GM18907 (cell line): Measurements from ENCODE around the gene SLCO4A1.
A peak's percentile ranks its signal among the peaks of the same experiment; 100 is the strongest.

Experiments used
- ATAC-seq: cut with Tn5 transposase; IDR thresholded peaks from one replicate; pipeline ENCODE4 v1.9.1; 2021; ENCODE audit warnings: mild to moderate bottlenecking, moderate library complexity; ENCODE audit not compliant: unreplicated experiment

The SLCO4A1 gene, protein sequence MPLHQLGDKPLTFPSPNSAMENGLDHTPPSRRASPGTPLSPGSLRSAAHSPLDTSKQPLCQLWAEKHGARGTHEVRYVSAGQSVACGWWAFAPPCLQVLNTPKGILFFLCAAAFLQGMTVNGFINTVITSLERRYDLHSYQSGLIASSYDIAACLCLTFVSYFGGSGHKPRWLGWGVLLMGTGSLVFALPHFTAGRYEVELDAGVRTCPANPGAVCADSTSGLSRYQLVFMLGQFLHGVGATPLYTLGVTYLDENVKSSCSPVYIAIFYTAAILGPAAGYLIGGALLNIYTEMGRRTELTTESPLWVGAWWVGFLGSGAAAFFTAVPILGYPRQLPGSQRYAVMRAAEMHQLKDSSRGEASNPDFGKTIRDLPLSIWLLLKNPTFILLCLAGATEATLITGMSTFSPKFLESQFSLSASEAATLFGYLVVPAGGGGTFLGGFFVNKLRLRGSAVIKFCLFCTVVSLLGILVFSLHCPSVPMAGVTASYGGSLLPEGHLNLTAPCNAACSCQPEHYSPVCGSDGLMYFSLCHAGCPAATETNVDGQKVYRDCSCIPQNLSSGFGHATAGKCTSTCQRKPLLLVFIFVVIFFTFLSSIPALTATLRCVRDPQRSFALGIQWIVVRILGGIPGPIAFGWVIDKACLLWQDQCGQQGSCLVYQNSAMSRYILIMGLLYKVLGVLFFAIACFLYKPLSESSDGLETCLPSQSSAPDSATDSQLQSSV

DNA sequence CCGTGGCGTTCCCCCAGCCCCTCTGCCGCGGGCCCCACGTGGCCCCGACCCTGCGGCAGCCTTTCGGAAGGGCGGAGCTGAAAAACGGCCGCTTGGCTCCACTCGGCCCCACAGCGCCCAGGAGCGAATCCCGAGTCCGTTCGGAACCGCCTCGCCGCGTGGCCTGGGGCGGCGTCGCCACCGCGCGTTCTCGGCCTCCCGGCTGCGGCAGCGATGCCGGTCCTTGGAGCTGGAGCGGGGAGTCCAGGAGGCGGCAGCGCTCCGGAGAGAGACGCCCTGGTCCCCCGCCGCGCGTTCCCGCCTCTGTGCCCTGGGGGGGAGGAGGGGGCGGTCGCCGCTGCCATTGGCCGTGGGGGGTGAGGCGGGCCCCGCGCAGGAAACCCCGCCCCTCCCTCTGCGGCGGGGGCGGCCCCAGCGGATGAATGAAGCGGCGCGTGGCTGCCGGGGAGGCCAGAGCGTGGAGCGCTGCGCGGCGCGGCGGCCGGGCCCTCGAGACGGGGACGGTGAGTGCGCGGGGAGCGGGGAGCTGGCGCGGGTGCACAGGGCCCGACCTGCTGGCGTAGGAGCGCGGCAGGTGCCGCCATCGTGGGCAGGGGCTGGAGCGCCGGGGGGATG, at the start of gene SLCO4A1:
Gene SLCO4A1, plus strand, starts transcription at position 453 of the 615 bp plus-strand sequence. CDS start 13,952 bp downstream, outside the sequence.
- peak; percentile 61 for ATAC-seq

DNA sequence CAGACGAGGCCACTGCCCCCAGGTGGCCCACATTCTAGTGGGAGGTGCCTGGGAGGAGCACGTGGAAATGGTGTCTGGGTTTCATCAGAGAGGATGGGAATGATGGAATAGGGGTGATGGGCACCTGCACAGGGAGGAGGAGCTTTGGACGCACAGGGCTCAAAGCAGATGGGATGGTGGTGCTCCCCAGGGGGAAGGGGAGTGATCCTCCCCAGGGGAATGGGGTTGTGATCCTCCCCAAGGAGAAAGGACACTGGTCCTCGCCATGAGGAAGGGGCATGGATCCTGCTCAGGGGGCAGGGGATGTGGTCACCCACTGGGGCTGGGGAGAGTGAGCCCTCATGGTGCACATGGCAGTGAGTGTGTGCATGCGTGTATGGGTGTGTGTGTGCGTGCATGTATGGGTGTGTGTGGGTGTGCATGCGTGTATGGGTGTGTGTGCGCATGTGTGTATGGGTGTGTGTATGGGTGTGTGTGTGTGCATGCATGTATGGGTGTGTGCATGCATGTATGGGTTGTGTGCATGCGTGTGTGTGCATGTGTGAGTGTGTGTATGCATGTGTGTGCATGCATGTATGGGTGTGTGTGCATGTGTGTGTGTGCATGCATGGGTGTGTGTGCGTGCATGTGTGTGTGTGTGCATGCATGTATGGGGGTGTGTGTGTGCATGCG, 49.7 kb upstream of the SLCO4A1 start:
- no peak for ATAC-seq

DNA sequence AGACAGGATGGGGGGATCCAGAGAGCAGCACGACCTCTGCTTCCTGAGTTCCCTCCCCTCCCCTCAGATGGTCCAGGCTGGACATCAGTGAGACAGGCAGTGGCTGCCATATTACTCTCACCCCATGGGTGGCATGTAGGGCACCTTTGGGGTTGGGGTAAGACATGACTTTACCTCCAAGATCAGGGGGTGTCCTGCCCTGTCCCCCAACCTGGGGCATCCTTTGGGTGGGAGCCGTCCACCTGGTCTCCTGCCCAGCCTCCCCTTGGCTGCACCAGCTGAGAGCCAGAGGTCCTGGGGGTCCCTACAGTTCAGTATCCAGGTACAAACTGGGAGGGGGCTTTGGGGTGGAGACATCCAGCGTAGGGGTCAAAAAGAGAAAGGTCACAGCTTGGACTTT, 48.7 kb upstream of the SLCO4A1 start:
- no peak for ATAC-seq

DNA sequence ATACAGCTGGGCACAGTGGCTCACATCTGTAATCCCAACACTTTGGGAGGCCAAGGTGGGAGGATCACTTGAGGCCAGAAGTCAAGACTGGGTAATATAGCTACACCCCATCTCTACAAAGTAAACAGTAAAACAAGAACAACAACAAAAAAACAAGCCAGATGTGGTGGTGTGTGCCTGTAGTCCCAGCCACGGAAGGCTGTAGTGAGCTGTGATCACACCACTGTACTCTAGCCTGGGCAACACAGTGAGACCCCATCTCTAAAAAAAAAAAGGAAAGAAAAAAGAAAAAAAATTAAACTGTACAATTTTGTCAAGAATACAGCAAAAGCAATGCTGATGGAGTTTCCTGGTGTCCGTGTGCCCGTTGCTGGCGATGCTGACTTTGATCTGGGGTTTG, 47.2 kb upstream of the SLCO4A1 start:
- ATAC-seq: no peak

DNA sequence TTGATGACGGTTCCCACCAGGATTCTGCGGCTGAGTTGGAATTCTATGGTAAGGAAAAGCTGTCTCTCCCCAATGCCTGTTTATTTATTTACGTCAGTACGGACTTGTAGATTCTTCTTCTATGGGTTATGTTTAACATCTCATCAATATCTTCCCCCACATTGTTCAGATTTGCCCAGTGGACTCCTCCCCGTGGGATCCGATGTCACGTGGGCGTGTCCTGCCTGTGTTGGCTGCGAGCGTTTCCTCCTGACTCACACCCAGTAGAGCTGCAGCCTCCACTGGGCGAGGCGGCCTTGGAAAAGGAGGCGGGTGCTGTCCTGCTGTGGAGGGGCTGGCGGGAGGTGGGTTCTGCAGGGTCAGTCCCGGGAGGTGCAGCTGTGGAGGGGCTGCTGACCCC, 46.8 kb upstream of the SLCO4A1 start:
- ATAC-seq: no peak

DNA sequence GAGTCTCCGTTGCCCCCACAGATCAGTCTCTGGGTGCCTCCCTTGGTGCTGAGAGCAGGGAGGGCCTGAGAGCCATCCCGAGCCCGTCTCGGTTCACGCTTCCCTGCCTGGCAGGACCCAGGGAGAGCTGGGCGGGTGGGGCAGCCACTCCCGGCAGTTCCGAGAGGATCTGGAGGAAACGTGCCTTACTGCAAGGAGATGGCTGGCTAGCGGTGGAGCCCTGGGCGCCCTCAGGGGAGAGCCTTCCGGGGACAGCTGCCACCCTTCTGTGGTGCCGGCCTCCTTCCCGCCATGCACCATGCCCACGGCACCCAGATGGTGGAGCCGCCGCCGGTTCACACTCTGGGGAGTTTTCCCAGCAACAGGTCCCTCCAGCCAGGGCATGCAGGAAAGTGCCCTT, 45.8 kb upstream of the SLCO4A1 start:
- ATAC-seq: no peak

DNA sequence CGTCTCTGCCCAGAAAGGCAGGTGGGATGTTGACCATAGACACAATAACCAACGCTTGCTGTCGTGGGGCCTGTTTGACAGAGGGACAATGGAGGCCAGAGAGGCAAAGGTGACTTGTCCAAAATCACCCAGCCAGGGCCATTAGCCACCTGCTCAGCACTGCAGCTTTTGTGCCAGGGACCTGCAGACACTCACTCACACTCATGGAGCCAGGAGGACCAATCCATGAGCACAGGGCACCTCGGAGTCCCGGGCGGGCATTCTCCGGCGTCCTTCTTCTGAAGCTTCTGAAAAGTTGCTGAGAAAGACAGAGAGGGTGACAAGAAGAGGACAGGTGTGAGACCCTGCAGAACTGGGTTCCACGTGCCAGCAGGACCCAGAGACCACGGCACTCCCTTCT, 45.4 kb upstream of the SLCO4A1 start:
- ATAC-seq: no peak

DNA sequence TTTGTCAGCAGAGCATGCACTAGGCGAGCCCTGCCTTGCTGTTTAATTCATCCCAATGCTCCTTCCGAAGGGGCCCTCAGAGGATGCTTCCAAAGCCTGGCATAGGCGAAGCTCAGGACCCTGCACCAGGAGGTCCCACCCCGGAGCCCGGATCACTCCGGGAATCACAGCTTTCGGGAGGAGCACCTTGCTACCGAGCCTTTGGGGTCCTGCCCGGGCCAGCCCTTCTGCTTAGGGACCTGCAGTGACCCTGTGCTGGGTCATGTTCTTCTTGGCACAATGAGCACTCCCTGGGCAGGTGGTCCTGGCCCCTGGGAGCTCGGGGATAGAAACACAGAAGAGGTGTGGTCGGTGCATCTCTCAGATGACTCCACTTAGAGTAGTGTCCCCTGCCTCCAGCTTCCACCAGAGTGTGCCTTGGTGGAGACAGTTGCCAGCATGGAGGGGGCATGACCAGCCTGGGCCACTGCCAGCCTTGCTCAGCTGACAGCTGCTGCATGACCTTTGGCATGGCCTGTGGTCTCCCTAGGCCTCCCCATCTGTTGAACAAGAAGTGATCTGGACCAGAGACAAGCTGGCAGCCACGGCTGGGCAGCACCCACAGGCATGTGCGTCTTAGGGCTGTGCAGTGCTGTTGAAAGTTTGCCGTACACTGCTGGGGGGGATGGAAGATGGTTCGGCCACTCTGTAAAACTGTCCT, 44.7 kb upstream of the SLCO4A1 start:
- no peak for ATAC-seq

DNA sequence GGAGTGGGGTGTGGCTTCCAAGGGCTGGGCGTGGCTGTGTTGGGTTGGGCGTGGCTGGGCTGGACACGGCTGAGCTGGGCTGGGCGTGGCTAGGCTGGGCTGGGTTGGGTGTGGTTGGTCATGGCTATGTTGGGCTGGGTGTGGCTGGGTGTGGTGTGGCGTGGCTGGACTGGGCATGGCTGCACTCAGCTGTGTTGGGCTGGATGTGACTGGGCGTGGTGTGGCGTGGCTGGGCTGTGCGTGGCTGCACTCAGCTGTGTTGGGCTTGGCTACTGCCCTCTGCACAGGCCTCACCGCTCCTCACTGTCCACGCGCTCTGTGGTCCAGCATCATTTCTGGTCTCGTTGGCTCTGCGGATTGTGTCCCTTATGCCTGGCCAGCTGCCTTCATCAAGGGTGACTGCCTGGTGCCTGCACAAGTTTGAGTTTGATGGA, 43.5 kb upstream of the SLCO4A1 start:
- ATAC-seq: no peak

DNA sequence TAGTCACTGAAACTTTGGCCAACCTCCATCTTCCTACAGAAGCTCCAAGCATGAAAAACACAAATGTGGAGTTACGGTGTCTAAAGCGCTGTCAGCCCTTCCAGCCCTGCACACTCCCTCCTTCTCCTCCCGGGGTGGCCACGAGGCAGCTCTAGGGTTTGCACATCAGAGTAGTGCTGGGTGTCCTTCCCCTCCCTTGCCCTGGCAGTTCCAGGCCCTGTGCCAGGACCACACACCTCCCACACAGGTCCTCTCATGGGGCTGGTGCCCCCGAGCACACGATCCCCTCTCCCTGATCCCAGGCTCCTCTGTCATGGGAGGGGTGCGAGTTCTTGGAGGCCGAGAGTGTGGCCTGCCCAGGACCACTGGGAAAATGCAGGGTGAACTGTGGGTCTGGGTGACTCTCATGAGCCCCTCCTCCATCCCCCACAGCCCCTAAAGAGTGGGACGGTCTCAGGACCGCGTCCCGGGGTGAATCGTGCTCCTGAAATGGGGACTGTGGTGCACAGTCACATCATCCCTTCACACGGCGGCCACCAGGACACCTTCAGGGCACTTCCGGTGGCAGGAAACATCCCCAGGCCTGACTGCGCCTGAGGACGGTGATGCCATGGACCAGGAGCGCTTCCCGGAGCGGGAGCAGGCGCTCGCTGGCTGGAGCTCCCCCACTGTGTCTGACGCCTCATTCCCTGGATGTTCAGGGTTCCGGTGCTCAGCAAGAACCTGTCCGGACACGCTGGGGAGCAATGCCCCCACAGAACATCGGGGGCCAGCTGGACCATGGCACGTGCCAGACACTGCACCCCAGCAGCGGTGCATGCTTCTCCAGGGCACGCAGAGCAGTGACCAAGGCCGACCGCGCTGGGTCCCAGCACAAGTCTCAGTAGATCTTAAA, 42.8 kb upstream of the SLCO4A1 start:
- ATAC-seq: no peak

DNA sequence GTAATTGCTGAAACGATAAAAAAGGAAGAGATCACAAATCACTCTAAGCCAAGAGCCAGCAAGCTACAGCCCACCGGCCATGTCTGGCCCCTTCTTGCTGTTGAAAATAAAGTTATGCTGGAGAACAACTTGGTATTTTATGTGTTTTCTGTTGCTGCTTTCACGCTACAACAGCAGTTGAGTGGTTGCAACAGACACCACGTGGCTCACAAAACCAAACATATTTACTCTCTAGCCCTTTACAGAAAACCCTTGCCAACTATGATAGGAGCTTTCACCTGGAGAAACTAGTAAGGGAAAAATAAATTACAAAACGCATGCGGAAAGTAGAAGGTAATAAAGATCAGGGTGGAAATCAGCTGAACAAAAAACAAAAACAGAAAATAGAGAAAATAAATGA, 41.1 kb upstream of the SLCO4A1 start:
- no peak for ATAC-seq

DNA sequence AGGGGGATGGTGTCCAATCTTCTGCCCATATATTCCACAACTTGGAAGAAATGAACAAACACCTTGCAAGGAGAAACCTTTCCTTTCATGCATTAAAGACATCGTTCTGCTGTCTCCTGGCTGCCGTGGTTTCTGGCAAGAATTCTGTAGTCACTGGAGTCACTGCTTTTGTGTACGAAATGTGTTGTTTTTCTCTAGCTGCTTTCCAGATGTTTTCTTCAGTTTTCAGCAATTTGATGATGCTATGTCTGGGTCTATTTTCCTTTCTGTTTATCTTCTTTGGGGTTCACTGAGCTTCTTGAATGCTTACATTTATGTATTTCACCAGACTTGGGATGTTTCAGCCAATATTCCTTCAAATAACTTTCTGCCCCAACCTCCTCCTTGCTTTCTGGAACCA, 40.6 kb upstream of the SLCO4A1 start:
- ATAC-seq: no peak

DNA sequence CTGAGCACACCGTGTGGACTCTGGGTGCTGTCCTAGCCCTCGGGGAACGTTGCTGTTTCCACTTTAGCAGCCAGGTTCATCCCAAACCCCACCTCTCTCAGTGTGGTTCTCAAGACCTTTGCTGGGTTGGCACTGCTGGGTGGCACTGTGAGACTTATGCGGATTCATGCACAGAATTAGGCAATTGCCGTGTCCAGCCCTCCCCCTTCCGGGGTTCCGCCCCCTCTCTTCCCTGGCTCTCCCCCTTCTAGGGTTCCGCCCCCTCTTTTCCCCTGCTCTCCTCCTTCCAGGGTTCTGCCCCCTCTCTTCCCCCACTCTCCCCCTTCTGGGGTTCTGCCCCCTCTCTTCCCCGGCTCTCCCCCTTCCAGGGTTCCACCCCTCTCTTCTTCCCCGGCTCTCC, 39.8 kb upstream of the SLCO4A1 start:
- no peak for ATAC-seq

DNA sequence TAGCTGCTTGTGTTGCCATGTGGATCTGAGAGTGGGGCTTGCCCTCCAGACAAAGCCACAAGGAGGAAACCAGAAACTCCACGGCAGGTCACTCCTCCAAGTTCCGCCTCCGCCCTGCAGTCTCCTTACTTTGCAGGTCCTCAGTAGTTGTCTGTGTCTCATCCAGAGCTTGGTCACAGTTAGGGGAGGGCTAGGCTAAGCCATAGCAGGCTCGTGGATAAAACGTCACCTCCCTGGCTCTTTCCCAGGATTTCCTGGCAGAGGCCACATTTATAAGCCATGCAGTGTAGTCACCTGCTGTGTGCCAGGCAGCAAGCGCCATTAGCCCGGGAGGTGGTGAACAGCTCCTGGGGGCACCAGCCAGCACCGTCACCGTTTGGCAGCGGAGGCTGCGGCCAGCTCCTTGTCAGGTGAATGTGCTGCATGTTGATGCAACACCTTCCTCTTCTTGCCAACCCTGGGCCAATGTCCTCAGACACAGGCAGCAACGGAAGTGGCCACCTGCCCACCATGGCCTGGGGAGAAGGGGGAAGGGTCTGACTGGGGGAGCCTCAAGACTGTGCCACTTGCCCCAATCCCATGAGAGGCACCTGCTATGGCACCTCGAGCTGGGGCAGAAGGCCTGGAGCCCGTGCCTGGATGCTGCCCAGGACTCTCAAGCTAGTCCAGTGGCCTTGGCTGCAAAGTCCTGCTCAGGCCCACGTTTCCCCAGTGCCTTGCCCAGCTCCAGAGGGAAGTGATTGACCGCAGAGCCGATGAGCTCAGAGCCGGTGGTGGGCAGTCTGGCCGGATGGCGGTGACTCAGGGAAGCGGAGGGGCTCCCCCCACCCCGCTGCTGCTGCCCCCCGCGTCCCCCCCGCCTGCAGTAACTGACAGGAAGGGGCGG, 39.0 kb upstream of the SLCO4A1 start:
- no peak for ATAC-seq

DNA sequence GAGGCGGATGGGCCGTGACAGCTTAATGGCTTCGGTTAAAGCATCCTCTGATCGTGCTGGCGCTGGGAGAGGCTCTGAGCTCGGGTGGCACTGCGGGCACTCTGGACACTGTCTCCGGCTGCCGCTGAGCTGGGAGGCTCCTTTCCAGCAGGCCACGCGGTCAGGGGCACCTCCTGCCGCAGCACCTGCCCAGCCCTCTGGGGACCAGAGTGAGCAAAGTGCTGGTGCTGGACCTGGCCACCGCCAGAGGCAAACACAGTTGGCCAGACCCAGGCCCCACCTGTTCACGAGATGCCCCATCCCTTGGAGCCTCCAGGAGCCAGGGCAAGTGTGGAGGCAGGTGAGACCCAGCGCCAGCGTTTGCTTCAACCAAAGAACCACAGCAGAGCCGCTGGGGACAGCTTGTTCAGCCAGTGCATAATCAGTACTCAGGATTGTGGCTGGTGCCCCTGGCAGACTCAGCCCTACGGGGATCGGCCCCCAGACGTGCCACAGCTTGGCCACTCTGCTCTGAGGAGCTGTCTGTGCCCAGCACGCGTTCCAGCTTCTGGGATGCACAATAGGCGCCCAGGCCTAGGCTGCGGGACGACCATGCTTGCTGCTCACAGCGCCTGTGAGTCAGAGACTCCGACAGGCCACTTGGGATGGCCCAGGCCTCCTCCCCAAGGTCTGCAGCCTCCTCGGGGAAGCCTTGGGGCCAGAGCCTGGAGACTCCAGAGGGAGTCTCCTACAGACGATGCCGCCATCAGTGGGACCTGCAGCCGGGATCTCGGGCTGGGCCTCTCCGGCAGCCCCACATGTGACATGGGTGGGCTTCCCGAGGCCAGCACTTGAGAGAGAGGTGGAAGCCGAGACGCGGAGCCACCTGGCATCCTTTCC, 38.2 kb upstream of the SLCO4A1 start:
- no peak for ATAC-seq

DNA sequence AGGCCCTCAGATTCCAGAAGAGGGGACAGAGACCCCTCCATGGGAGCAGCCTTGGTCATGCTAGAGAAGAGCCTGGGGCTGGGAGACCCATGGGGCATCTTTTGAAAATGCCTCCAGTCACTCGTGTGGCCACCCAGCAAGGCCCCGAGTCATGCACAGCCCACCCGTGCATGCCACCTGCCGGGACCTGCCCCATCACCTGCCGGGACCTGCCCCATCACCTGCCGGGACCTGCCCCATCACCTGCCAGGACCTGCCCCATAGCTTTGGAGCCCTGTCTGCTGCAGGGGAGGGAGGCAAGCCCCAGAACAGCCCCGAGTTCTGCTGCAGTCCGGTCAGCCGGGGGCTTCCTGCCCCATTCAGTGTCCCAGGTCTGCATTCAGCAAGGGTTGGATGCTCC, 37.5 kb upstream of the SLCO4A1 start:
- ATAC-seq: no peak

DNA sequence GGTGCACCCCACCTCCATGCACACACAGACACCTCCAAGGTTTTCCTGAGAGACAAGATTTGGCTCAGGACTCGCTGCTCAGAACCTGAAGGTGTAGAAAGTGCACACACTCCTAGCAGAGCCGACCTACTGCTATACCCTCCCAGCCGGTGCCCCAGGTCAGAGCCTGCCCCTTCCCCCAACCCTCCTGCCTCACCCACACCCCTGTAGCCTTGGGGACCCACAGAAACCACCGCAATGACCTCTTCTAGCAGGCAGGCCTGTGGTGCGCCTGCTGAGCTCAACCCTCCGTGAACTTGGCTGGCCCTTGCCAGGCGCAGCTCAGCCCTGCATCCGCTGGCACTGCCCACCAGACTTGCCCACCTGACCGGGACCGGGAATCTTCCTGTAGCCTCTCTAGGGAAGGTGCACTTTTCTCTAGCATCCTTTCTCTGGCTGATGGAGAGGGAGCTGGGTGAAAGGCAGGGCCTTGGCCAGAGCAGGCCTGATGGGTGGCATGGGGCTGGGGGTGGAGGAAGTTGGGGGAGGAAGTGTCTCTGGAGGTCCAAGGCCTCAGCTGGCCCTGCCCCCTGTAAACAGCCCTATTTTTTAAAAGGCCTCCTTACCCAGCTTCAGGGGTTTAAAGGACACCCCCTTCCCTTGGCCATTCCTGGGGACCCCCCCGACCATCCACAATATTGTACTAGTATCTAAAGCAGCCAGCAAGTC, 36.9 kb upstream of the SLCO4A1 start:
- no peak for ATAC-seq
